HG02852 (cell line): Measurements from ENCODE around the gene AKNAD1.

Source experiments
- ATAC-seq: cut with Tn5 transposase; IDR thresholded peaks from one replicate; pipeline ENCODE4 v1.9.1; 2021; ENCODE audit warnings: mild to moderate bottlenecking, moderate library complexity; ENCODE audit not compliant: unreplicated experiment

AKNAD1 gene

GRCh38 chr1:108865316-108865910 is 8.5 kb upstream of the AKNAD1 start:
- ATAC-seq = no peak

GRCh38 chr1:108863984-108864383 is 7.1 kb upstream of the AKNAD1 start:
- no peak for ATAC-seq

GRCh38 chr1:108862698-108863477 is 6.0 kb upstream of the AKNAD1 start:
- no peak for ATAC-seq

GRCh38 chr1:108862017-108862610 is 5.2 kb upstream of the AKNAD1 start:
- ATAC-seq = no peak

- no peak for ATAC-seq
These were observed 4.7 kb upstream of the AKNAD1 start for GRCh38 chr1:108861566-108861965.

- ATAC-seq = no peak
These were observed 3.5 kb upstream of the AKNAD1 start for GRCh38 chr1:108860190-108860907.

- ATAC-seq = no peak
These were observed 1.5 kb upstream of the AKNAD1 start for GRCh38 chr1:108858230-108858950.

GRCh38 chr1:108854221-108855019 is 2.5 kb downstream of the AKNAD1 start:
- ATAC-seq = no peak

GRCh38 chr1:108852221-108852975 is 4.5 kb downstream of the AKNAD1 start:
- no peak for ATAC-seq

- ATAC-seq = no peak
These were observed 5.3 kb downstream of the AKNAD1 start for GRCh38 chr1:108851567-108851966.

GRCh38 chr1:108850929-108851328 is 6.0 kb downstream of the AKNAD1 start:
- ATAC-seq = no peak

GRCh38 chr1:108848806-108849205 is 8.1 kb downstream of the AKNAD1 start:
- ATAC-seq = no peak

GRCh38 chr1:108847494-108847893 is 9.4 kb downstream of the AKNAD1 start:
- ATAC-seq = no peak

- ATAC-seq = no peak
These were observed 10.9 kb downstream of the AKNAD1 start for GRCh38 chr1:108845991-108846390.

GRCh38 chr1:108845446-108845845 is 11.4 kb downstream of the AKNAD1 start:
- ATAC-seq = no peak

- no peak for ATAC-seq
These were observed 13.3 kb downstream of the AKNAD1 start for GRCh38 chr1:108843390-108844137.

- no peak for ATAC-seq
These were observed 14.2 kb downstream of the AKNAD1 start for GRCh38 chr1:108842525-108843181.

- ATAC-seq = no peak
These were observed 15.2 kb downstream of the AKNAD1 start for GRCh38 chr1:108841703-108842102.
